ENCODE results near the gene NANOG. TPM values are rescaled to one million over a fixed set of nuclear protein-coding genes. Genes with fewer than 3 reads are reported as not detected.
"Not testable (repeated sequence)": the region's sequence is repeated elsewhere in the genome, so short reads cannot be mapped to it uniquely, and the experiment has no call there.

NANOG gene
- total and polyA plus RNA-seq, 2 donors (not counting 1 experiment from before 2014, with no cell fraction given), result not detected

- Mint-ChIP-seq H3K9me3 (ENCODE audit: insufficient read depth) (no peaks in the 10 kb centered on the region), H3K27me3 (peaks cover 8% of the 10 kb centered on the region), H3K27ac (no peak overlapping the region), H3K4me1 (peaks cover 11% of the 10 kb centered on the region), H3K4me3 (no peak overlapping the region)
- Histone ChIP-seq H3K36me3 (replicated peaks in 1 of 2; ENCODE audit: control extremely low read depth in 1 of 2, control insufficient read depth in 1 of 2, extremely low read depth in 1 of 2, insufficient read depth in 2 of 2, low read length in 1 of 2) (no peaks in the 10 kb centered on the region), H3K9me3 (ENCODE audit: control extremely low read depth in 1 of 3, control insufficient read depth in 2 of 3, insufficient read depth in 1 of 3, low read length in 2 of 3) (peaks cover 0 to 3% (median 0%) of the 10 kb centered on the region in 3 donors), H2AFZ (ENCODE audit: insufficient read depth, low read depth, low read length, poor library complexity, severe bottlenecking) (no peak overlapping the region), H3K4me3 (ENCODE audit: control extremely low read depth in 1 of 5, extremely low read depth in 1 of 5, insufficient read depth in 1 of 5, low read depth in 2 of 5, low read length in 4 of 5) (no peak overlapping the region), H4K20me1 (ENCODE audit: control insufficient read depth, insufficient read depth, low read length, poor library complexity, severe bottlenecking) (no peaks in the 10 kb centered on the region), H3K27me3 (replicated peaks in 1 of 4; ENCODE audit: control extremely low read depth in 1 of 4, control insufficient read depth in 3 of 4, insufficient read depth in 4 of 4, low read length in 3 of 4) (no peaks in the 10 kb centered on the region), H3K4me1 (ENCODE audit: control insufficient read depth in 2 of 2, insufficient read depth in 2 of 2, low read length in 2 of 2) (peaks cover 4 to 41% of the 10 kb centered on the region in 2 donors), H3K27ac (ENCODE audit: low read length in 2 of 2) (no peak overlapping the region), H3K9ac (ENCODE audit: low read length) (no peak overlapping the region), H3K79me2 (ENCODE audit: control insufficient read depth, insufficient read depth, low read length) (no peaks in the 10 kb centered on the region), H3K4me2 (replicated peaks; ENCODE audit: low read depth, low read length, poor library complexity, severe bottlenecking) (no peak overlapping the region)
- DNase-seq (no peak), ATAC-seq (ENCODE audit: low read depth) (no peak)
- intact Hi-C loops (cut with micrococcal nuclease), result no loop called here
- POLR2A ChIA-PET, result no interaction called here
- CTCF ChIA-PET, result no interaction called here
- WGBS (ENCODE audit: insufficient coverage), result 86% methylated on average over 5 of the region's 6 CpGs
- TF ChIP-seq EZH2 (IDR thresholded peaks at IDR 0.05; ENCODE audit: borderline replicate concordance, insufficient read depth, low read depth, low read length, poor library complexity, severe bottlenecking), result no peak
- no peak for TF ChIP-seq CTCF (IDR thresholded peaks at IDR 0.05)
Observed at GRCh38 chr12:7750350-7750749, 38.9 kb upstream of the NANOG start.

GRCh38 chr12:7751394-7751793 lies 37.8 kb upstream of the NANOG start:
- H3K27ac ChIP-seq (ENCODE audit: low read length in 2 of 2), result no peak overlapping the region
- H3K36me3 ChIP-seq (replicated peaks in 1 of 2; ENCODE audit: control extremely low read depth in 1 of 2, control insufficient read depth in 1 of 2, extremely low read depth in 1 of 2, insufficient read depth in 2 of 2, low read length in 1 of 2), result no peaks in the 10 kb centered on the region
- TF ChIP-seq CTCF (IDR thresholded peaks at IDR 0.05), result no peak
- no peak for TF ChIP-seq EZH2 (IDR thresholded peaks at IDR 0.05; ENCODE audit: borderline replicate concordance, insufficient read depth, low read depth, low read length, poor library complexity, severe bottlenecking)
- 89% methylated on average over 19 of the region's 20 CpGs for WGBS (ENCODE audit: insufficient coverage)
- H3K4me2 ChIP-seq (replicated peaks; ENCODE audit: low read depth, low read length, poor library complexity, severe bottlenecking), result no peak overlapping the region
- ChIA-PET POLR2A (no interaction called here), CTCF (interaction anchor here (0.9 kb wide), 1 partner anchor 54 kb away, joined by 3 read pairs; no protein-coding TSS in a partner anchor)
- Mint-ChIP-seq H3K27ac (no peak overlapping the region), H3K4me3 (no peak overlapping the region), H3K27me3 (peaks cover 8% of the 10 kb centered on the region), H3K9me3 (ENCODE audit: insufficient read depth) (no peaks in the 10 kb centered on the region), H3K4me1 (peaks cover 11% of the 10 kb centered on the region)
- H4K20me1 ChIP-seq (ENCODE audit: control insufficient read depth, insufficient read depth, low read length, poor library complexity, severe bottlenecking), result no peaks in the 10 kb centered on the region
- H3K4me1 ChIP-seq (ENCODE audit: control insufficient read depth in 2 of 2, insufficient read depth in 2 of 2, low read length in 2 of 2), result peaks cover 4 to 47% of the 10 kb centered on the region in 2 donors
- no peaks in the 10 kb centered on the region for H3K27me3 ChIP-seq (replicated peaks in 1 of 4; ENCODE audit: control extremely low read depth in 1 of 4, control insufficient read depth in 3 of 4, insufficient read depth in 4 of 4, low read length in 3 of 4)
- ATAC-seq (ENCODE audit: low read depth) (no peak), DNase-seq (no peak)
- intact Hi-C loops (cut with micrococcal nuclease), result no loop called here
- no peak overlapping the region for H3K4me3 ChIP-seq (ENCODE audit: control extremely low read depth in 1 of 5, extremely low read depth in 1 of 5, insufficient read depth in 1 of 5, low read depth in 2 of 5, low read length in 4 of 5)
- no peak overlapping the region for H3K9ac ChIP-seq (ENCODE audit: low read length)
- H2AFZ ChIP-seq (ENCODE audit: insufficient read depth, low read depth, low read length, poor library complexity, severe bottlenecking), result no peak overlapping the region
- H3K79me2 ChIP-seq (ENCODE audit: control insufficient read depth, insufficient read depth, low read length), result no peaks in the 10 kb centered on the region
- peaks cover 0 to 3% (median 0%) of the 10 kb centered on the region in 3 donors for H3K9me3 ChIP-seq (ENCODE audit: control extremely low read depth in 1 of 3, control insufficient read depth in 2 of 3, insufficient read depth in 1 of 3, low read length in 2 of 3)

- H3K9ac ChIP-seq (ENCODE audit: low read length); H3K9me3 ChIP-seq (ENCODE audit: control extremely low read depth in 1 of 3, control insufficient read depth in 2 of 3, insufficient read depth in 1 of 3, low read length in 2 of 3); H3K27me3 ChIP-seq (replicated peaks in 1 of 4; ENCODE audit: control extremely low read depth in 1 of 4, control insufficient read depth in 3 of 4, insufficient read depth in 4 of 4, low read length in 3 of 4); H3K27ac ChIP-seq (ENCODE audit: low read length in 2 of 2); H3K4me1 Mint-ChIP-seq; H3K9me3 Mint-ChIP-seq (ENCODE audit: insufficient read depth); intact Hi-C loops (cut with micrococcal nuclease); H3K27me3 Mint-ChIP-seq; POLR2A ChIA-PET; H3K4me3 ChIP-seq (ENCODE audit: control extremely low read depth in 1 of 5, extremely low read depth in 1 of 5, insufficient read depth in 1 of 5, low read depth in 2 of 5, low read length in 4 of 5); H4K20me1 ChIP-seq (ENCODE audit: control insufficient read depth, insufficient read depth, low read length, poor library complexity, severe bottlenecking); H3K4me3 Mint-ChIP-seq; H2AFZ ChIP-seq (ENCODE audit: insufficient read depth, low read depth, low read length, poor library complexity, severe bottlenecking); H3K27ac Mint-ChIP-seq; H3K79me2 ChIP-seq (ENCODE audit: control insufficient read depth, insufficient read depth, low read length); H3K36me3 ChIP-seq (replicated peaks in 1 of 2; ENCODE audit: control extremely low read depth in 1 of 2, control insufficient read depth in 1 of 2, extremely low read depth in 1 of 2, insufficient read depth in 2 of 2, low read length in 1 of 2): not testable (repeated sequence)
- CTCF ChIA-PET, result interaction anchor here (0.9 kb wide), 1 partner anchor 54 kb away, joined by 3 read pairs; no protein-coding TSS in a partner anchor
- Histone ChIP-seq H3K4me2 (replicated peaks; ENCODE audit: low read depth, low read length, poor library complexity, severe bottlenecking) (peak overlapping the region; percentile 33), H3K4me1 (ENCODE audit: control insufficient read depth in 2 of 2, insufficient read depth in 2 of 2, low read length in 2 of 2) (peaks cover 1 to 47% of the 10 kb centered on the region in 2 donors)
- WGBS (ENCODE audit: insufficient coverage), result 81% methylated on average over 14 of the region's 48 CpGs
- peak; percentile 17 for DNase-seq
- ATAC-seq (ENCODE audit: low read depth), result peak; percentile 31
Observed at GRCh38 chr12:7751941-7752922, 37.0 kb upstream of the NANOG start.

Data from B cell (primary cell).